DMS53 treated with DMSO at 0.1 percent for 48 hours (cell line): ENCODE data around the gene HYCC2.
"Not testable (repeated sequence)": the region's sequence is repeated elsewhere in the genome, so short reads cannot be mapped to it uniquely, and the experiment has no call there.

ENCODE experiments used
- DNase-seq: peaks from one replicate; lab custom pipeline; 2025; ENCODE audit not compliant: unreplicated experiment; lab: John Stamatoyannopoulos, UW

Gene HYCC2

DNA sequence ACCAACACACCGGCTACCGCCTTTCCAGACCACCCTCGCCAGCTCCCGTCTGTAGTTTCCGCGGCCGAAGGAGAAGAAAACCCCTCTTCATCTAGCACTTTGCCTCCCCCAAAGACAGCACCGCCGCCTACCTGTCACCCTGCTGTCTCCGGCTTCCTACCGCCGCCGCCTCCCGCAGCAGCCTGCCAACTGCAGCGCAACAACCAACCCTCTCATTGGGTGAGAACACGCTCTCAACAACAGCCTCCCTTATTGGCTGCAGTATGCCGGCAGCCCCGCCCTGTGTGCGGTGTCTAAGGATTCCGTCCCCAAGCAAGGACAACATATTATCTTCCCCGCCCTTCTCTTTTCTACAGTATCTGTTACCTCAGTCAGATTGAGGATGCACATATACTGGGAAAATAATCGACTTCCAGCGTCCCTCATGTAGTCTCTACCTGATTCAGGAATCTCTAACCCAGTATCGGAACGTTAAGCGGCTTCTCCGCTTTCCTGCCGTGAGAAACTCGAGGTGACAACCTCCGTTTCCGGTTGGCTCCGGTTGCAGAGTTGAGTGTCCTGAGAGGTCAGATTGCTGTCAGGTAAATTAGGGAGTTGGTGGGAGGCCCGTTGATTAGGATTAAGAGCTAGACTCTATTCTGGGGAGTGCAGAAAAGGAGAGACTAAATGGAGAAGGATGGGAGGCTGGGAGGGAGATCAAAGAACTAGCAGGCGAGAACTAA is at the start of gene HYCC2, which contains the start of gene NDUFB3:
Gene HYCC2, minus strand, starts transcription at position 193 of the 722 bp plus-strand sequence. CDS start 47,662 bp downstream, outside the sequence.
Gene NDUFB3, plus strand, starts transcription at position 523 of the 722 bp plus-strand sequence. CDS start 6,882 bp downstream, outside the sequence.
- peak; percentile 96 for DNase-seq

DNA sequence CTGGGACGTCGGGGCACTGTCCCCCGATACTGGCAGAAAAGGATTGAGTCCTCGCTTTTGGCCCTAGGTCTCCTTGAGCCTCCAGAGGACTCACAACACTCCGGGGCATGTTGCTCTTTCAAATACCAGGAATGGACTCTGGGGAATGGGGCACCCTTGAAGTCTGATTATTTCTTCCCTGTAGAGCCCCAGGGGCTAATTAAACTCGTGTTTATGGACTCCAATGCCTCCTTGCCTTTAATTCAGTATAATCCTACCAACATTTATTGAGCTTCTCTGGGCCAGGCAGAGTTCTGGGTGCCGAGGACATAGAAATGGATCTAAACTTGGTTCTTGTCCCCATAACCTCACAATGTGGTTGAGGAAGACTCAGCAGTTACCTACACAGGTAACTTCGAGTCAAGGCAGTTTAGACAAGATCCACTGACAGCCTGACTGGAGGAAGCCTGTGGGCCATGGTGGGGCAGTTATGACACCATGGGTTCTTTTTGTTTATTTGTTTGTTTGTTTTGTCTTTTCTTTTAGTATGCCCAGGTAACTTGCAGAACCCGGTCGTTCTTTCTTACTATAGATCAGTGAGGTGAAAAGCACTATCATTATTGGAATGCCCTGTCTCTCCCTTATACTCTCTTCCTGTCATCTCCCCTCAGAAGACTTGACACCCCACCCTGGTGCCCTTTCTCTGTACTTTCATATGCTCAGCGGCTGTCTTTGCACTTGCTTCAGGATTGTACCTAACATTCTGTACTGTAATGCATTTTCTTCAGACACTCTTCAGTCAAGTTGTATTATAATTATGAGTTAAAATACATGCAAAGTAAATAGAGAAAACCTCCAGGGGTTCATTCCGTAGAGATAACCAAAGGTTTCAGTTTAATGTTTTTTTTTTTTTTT is 47.7 kb upstream of the HYCC2 start:
- no peak for DNase-seq

DNA sequence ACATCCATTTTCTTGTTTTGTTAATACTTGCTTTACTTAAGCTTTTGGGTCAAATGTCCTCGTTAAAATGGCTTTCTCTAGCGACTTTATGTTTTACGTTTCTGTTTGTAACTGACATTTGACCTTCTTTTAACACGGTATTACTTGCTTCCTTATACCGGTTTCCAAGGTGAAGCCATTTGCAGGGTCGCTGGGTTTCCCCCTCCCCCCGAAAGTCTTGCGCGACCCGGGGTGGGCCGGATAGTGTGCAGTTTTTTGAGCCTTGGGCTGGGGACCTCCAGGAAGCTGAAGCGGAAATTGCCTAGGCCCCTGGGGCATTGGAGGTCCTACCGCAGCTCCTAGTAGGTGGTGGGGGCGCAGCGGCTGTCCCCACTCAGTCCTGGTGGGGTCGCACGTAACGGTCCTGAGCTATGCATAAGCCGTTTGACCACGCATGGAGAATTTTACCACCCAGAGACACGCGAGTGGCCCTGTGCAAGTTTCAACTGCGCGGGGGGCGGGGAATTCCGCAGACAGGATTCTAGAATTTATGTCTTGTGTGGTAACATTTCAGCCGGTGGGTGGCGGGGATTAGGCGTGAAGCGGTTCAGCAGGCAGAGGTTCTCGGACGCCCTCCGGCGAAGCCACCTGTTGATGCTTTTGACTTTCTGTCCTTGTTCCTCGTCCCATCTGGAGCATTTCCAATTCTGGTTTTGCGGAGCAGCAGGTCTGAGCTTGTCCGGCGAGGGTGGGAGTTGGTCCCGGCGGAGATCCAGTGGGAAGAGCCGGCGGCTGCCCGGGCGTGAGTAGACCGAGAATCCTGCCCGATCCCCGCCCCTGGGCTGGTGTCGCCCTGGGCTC is 46.9 kb upstream of the HYCC2 start:
- no peak for DNase-seq

DNA sequence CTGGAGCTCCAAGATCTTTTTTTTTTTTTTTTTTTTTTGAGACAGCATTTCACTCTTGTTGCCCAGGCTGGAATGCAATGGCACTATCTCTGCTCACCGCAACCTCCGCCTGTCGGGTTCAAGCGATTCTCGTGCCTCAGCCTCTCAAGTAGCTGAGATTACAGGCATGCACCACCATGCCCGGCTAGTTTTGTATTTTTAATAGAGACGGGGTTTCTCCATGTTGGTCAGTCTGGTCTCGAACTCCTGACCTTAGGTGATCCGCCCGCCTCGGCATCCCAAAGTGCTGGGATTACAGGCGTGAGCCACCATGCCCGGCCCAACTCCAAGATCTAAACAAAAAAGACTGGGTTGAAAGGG is 46.2 kb upstream of the HYCC2 start:
- DNase-seq, result not testable (repeated sequence)

DNA sequence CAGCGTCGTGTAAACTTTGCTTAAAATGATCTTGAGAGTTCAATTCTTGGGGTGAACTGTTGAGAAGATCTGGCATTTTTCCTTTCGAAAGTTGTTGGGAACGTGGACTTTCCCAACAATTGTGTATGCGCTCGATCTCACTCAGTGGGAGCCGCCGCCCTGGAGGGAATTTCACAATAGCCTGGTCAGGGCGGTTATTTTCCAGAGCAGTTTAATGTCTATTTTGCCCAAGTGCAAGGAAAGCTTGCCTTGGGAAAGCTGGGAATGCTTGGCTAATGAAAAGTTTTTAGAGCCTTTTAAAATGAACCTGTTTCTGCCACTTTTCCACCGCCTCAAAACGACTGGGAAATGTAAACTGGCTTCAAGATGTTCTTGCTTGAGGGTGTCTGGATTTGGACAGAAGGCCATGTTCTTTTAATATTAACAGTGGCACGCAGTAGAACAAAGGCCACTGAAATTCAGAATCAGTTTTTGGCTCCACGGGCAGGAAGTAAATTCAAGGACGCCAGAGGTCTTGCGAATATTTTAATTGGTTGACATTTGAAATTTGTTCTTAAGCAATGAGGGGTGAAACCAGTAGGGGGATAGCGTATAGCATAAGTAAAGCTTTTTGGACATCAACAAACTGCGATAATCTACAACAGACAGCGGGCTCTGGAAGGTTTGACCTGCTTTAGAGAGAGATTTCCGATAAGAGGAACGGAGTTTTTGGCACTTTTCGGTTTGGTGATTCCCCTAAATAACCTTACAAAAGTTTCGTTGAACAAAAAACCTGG is 45.7 kb upstream of the HYCC2 start:
- DNase-seq, result peak; percentile 34

DNA sequence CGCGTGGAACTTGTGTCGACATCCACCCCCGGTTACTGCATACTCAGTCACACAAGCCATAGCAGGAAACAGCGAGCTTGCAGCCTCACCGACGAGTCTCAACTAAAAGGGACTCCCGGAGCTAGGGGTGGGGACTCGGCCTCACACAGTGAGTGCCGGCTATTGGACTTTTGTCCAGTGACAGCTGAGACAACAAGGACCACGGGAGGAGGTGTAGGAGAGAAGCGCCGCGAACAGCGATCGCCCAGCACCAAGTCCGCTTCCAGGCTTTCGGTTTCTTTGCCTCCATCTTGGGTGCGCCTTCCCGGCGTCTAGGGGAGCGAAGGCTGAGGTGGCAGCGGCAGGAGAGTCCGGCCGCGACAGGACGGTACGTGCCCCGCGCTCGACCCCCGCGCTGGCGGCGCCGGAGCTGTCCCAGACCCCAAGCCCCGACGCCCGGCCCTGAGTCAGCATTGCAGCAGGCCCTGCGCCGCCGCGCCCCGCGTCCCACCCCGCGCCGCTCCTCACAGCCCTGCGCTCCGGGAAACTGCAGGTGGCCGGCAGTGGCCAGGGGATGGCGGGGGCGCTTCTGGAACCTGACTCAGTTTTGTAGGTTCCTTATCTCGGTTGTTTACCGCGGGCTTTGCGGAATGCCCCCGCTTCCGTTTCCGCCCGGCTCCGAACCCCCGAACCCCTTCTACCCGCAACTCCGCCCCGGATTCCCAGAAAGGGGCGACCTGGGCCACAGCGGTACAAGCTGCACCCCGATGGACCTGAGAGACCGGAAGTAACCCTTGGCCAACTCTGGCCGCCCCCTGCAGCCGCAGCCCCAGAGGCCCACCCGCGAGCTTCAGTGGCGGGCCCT is 44.9 kb upstream of the HYCC2 start, which contains the start of gene CFLAR:
Gene CFLAR, plus strand, starts transcription at position 50 of the 844 bp plus-strand sequence. CDS start 13,702 bp downstream, outside the sequence.
- peak; percentile 78 for DNase-seq

DNA sequence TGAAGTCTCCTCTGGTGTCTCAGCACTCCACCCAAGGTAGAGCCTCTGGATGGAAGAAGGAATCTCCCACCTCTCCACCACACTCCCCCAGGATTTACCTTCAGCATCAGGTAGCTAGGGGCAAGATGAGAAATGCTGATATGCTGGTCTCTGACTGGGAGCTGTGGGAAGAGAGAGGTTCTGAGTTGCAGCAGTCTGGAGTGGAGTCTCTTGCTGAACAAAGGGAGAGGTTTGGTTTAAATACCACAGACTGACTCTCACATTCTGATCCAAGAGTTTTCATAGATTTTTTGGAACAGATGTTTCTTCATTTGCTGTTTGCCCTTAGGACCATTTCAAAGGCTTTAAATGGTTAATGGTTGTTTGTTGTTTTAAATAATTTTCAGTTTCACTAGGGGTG is 43.4 kb upstream of the HYCC2 start:
- peak; percentile 7 for DNase-seq

DNA sequence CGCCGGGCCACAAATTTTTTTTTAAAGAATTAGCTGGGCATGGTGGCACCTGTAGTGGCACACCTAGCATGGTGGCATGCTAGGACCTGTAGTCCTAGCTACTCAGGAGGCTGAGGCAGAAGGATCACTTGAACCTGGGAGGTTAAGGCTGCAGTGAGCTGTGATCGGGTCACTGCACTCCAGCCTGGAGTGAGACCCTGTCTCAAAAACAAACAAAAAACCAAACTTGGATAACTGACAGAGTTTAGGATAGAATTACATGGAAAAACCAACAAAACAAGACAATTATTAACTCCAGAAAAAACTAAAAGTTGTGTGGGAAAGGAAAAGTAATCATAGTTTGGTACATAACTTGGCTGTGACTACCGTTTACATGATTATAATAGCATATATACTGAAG is 42.9 kb upstream of the HYCC2 start:
- DNase-seq, result no peak

DNA sequence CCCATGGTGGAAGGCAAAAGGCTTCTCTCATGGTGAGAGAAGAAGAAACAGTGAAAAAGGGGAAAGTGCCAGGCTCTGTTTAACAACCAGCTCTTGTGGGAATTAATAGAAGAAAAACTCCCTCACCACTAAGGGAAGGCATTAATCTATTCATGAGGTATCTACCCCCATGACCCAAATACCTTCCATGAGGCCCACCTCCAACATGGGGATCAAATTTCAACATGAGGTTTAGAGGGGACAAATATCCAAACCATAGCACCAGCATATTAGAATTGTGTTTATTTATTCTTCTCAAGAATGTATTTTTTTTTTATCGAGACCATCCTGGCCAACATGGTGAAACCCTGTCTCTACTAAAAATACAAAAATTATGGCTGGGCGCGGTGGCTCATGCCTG is 39.6 kb upstream of the HYCC2 start:
- DNase-seq, result no peak

DNA sequence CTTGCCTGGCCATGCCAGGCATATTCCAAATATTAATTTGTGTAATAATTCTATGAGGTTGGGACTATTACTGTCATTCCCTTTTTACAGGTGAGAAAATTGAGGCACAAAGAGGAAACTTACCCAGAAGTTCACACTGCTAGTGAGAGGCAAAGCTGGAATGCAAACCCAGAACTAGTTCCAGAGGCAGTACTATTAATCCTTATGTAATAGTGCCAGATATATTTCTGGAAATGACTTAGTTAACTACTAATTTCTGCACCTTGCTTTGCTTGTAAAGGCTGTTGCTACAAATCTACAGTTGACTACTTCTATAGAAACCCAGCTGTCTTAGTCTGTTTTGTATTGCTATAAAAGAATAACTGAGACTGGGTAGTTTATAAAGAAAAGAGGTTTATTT is 39.1 kb upstream of the HYCC2 start:
- DNase-seq, result no peak

DNA sequence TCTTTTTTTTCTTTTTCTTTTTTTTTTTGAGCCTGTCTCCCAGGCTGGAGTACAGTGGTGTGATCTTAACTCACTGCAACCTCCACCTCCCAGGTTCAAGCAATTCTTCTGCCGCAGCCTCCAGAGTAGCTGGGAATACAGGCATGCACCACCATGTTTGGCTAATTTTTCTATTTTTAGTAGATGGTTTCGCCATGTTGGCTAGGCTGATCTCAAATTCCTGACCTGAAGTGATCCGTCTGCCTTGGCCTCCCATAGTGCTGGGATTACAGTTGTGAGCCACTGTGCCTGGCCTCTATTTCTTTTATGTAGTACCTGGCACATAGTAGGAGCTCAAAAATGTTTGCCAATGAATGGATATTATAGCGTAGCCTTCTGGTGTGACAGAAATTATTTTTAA is 37.7 kb upstream of the HYCC2 start:
- no peak for DNase-seq

DNA sequence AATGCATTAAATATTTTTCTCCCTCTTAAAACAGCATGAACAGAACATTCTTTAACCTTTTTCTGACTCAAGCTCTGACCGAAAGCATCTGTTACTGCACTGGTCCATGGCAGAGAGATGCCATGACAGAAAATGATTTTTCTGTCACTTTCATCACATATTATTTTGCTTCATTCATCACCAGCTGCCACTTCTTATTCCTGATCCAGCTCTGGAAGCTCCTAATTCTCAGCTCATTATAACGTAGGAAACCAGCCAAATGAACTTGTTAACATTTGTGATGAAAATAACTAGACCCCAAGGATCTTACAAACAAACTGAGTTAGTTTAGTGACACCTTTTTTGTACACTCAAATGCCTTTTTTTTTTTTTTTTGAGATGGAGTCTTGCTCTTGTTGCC is 36.9 kb upstream of the HYCC2 start:
- DNase-seq, result no peak

DNA sequence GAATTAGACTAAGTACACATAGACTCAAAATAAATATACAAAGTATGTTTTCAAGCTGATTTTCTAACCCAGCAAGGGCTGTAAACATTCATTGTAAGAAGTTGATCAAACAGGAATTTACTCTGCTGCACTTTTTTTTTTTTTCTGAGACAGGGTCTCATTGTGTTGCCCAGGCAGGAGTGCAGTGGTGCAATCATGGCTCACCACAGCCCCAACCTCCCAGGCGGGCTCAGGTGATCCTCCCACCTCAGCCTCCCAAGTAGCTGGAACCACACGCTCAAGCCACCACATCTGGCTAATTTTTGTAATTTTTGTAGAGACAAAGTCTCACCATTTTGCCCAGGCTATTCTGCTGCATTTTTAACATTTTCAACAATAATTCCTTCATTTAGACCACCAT is 36.2 kb upstream of the HYCC2 start:
- no peak for DNase-seq

DNA sequence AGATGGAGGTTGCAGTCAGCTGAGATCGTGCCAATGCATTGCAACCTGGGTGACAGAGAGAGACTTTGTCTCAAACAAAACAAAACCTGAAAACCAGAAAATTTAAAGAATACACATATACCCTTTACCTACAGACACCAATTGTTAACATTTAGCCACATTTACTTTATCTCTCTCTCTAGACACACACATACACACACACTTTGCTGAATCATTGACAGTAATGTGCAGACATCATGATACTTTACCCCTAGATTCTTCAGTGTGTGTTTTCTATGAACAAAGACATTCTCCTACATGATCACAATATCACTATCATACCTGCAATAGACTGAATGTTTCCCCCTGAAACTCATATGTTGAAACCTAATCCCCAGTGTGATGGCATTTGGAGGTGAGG is 34.3 kb upstream of the HYCC2 start:
- DNase-seq, result no peak

DNA sequence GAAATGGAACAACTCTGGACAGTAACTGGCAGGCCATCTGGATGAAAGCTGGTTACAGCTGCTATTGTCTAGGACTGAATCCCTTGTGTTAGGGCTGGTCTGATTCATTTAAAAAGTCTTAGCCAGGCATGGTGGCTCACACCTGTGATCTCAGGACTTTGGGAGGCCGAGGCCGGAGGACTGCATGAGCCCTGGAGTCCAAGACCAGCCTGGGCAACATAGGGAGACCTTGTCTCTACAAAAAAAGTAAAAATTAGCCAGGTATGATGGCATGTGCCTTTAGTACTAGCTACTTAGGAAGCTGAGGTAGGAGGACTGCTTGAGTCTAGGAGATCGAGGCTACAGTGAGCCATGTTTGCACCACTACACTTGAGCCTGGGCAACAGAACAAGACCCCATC is 29.0 kb upstream of the HYCC2 start:
- no peak for DNase-seq

DNA sequence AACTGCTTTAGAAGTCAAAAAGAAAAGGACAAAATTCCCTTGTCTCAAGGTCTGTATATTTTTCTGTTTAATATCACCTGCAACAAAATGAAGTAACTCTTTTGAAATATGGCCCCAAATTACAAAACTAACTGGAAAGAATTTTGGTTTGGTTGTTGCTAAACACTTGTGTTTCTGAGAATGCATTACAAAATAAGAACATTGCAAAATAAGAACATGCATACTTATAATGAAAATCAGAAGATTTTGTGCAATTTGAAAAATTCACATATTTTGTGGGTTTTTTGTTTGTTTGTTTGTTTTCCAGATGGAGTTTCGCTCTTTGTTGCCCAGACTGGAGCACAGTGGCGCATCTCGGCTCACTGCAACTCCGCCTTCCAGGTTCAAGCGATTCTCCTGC is 22.1 kb upstream of the HYCC2 start:
- no peak for DNase-seq

DNA sequence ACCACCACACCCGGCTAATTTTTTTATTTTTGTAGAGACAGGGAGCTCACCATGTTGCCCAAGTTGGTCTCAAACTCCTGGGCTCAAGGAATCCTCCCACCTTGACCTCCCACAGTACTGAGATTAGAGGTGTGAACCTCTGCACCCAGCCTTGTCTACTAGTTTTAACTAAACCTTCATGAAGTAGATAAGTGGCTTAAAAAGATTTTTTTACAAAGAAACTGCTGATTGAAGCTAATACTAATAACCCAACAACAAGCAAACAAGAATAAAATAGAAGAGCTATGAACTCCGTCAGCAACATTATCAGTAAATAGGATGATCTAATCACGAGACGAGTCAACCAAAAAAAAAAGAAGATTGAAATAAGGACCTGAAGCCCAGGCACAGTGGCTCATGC is 19.1 kb upstream of the HYCC2 start:
- no peak for DNase-seq

DNA sequence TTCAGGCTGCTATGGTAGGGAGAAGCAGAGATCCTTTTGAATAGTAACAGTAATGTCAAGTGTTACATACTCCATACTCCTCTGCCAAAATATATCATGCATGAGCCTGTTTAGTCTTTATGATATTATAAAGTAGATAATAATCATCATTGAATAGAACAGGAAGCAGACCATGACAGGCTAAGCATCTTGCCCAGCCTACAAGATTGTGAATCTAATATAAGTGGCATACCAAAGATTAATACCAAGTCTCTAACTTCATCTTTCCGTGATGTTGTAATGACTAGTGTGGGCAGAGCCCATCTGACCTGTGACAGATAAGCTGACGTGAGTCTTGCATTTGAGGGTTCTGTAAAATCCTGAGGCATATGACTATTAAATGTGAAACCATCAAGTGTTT is 13.4 kb upstream of the HYCC2 start:
- no peak for DNase-seq

DNA sequence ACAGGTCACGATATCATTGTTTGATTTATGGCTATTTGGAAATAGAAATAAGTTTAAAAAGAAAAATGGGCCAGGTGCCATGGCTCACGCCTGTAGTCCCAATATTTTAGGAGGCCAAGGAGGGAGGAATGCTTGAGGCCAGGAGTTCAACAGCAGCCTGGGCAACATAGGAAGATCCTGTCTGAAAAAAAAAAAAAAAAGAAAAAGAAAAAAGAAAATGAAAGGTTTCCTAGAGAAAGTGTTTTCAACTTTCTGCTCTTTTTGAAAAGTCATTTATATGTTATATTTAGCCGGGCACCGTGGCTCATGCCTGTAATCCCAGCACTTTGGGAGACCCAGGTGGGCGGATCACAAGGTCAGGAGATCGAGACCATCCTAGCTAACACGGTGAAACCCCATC is 3.5 kb upstream of the HYCC2 start:
- no peak for DNase-seq

DNA sequence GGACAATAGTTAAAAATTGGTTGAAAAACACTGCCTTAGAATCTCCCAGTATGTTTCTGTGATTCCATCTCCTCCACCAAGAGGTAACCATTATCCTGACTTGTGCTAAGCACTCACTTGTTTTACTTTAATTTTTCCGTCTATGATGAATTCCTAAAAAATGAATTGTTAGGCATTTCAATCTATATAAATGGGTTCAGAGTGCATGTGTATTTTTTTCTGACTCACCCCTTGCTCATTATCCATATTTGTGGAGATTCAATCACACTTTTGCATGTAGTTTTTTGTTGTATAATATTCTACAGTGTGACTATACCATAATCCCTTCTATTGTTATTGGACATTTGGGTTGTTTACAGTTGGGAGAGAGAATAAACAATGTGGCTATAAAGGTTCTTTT is 1.6 kb upstream of the HYCC2 start:
- no peak for DNase-seq
